Nephron progenitor cell (in vitro differentiated cells): ENCODE data around the gene PPP4R3B.

Experiments
- DNase-seq: peaks from one replicate; pipeline ENCODE4 v3.0.0; 2021
- H3K27ac Mint-ChIP-seq: 2 replicates; pipeline ENCODE4 v1.8.0; 2021; ENCODE audit warnings: mild to moderate bottlenecking, moderate library complexity, mixed read lengths
- H3K27me3 Mint-ChIP-seq: 2 replicates; pipeline ENCODE4 v1.8.0; 2021; ENCODE audit warnings: mild to moderate bottlenecking, low read depth, mixed read lengths; ENCODE audit not compliant: poor library complexity
- H3K36me3 Mint-ChIP-seq: 2 replicates; pipeline ENCODE4 v1.8.0; 2021; ENCODE audit warnings: low read depth, mixed read lengths
- H3K4me1 Mint-ChIP-seq: 2 replicates; pipeline ENCODE4 v1.8.0; 2021; ENCODE audit warnings: mixed read lengths
- H3K4me3 Mint-ChIP-seq: 2 replicates; pipeline ENCODE4 v1.8.0; 2021; ENCODE audit warnings: mild to moderate bottlenecking, moderate library complexity, mixed read lengths
- H3K9me3 Mint-ChIP-seq: 2 replicates; pipeline ENCODE4 v1.8.0; 2021; ENCODE audit warnings: mild to moderate bottlenecking, moderate library complexity, mixed read lengths
- TF ChIP-seq, protein P1 (sequence below): fragments of 200-600 bp; sonication (generic); IDR thresholded peaks from 2 replicates; pipeline ENCODE4 v1.5.0; 2021; ENCODE audit warnings: antibody characterized with exemption

The PPP4R3B gene

DNA sequence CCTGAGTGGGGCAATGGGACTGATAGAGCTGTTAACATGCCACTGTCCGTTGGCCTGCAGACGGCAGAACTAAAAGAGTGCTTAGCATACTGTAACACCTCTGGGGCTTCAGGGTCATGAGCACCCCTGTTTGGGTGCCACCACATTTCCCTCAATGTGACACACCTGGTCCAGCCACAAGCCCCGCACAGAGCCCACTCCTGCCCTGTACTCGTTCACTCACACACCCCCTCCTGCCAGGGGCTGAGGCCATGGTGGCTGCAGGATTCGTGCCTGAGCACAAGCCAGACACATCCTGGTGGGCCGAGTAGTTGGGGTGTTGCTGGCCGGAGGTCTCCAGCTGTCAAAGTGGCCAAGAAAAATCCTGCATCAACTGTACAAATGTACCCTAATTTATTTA is 4.4 kb upstream of the PPP4R3B start:
- TF ChIP-seq, protein P1, sequence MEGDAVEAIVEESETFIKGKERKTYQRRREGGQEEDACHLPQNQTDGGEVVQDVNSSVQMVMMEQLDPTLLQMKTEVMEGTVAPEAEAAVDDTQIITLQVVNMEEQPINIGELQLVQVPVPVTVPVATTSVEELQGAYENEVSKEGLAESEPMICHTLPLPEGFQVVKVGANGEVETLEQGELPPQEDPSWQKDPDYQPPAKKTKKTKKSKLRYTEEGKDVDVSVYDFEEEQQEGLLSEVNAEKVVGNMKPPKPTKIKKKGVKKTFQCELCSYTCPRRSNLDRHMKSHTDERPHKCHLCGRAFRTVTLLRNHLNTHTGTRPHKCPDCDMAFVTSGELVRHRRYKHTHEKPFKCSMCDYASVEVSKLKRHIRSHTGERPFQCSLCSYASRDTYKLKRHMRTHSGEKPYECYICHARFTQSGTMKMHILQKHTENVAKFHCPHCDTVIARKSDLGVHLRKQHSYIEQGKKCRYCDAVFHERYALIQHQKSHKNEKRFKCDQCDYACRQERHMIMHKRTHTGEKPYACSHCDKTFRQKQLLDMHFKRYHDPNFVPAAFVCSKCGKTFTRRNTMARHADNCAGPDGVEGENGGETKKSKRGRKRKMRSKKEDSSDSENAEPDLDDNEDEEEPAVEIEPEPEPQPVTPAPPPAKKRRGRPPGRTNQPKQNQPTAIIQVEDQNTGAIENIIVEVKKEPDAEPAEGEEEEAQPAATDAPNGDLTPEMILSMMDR, result no peak
- Mint-ChIP-seq H3K27me3 (peaks cover under 1% of the 10 kb centered on the region), H3K4me1 (peaks cover 11% of the 10 kb centered on the region), H3K27ac (no peak overlapping the region), H3K36me3 (peaks cover 15% of the 10 kb centered on the region), H3K9me3 (no peaks in the 10 kb centered on the region), H3K4me3 (no peak overlapping the region)
- DNase-seq, result no peak

DNA sequence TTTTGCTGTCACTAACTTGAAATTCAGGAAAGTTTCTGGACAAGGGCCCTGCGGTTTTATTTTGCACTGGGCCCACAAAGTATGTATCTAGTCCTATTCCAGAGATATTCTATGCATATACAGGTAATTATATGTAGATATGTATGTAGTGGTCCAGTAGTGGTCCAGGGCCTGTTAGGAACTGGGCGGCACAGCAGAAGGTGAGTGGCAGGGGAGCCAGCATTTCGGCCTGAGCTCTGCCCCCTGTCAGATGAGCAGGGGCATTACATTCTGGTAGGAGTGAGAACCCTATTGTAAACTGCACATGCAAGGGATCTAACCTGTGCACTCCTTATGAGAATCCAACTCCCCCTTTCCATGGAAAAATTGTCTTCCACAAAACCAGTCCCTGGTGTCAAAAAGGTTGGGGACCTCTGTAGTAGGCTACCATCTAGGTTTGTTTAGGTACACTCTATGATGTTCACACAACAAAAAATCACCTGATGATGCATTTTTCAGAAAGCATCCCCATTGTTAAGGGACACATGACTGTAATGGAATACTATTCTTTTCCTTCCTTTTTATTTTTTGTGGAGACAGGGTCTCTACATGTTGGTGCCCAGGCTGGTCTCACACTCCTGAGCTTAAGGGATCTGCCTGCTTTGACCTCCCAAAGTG is 2.8 kb upstream of the PPP4R3B start:
- peaks cover 20% of the 10 kb centered on the region for H3K4me1 Mint-ChIP-seq
- no peak overlapping the region for H3K27ac Mint-ChIP-seq
- no peak for DNase-seq
- no peaks in the 10 kb centered on the region for H3K9me3 Mint-ChIP-seq
- peaks cover 2% of the 10 kb centered on the region for H3K27me3 Mint-ChIP-seq
- peak overlapping the region; percentile 67 for H3K4me3 Mint-ChIP-seq
- H3K36me3 Mint-ChIP-seq, result peaks cover 5% of the 10 kb centered on the region
- TF ChIP-seq, protein P1, result peak; percentile 24

DNA sequence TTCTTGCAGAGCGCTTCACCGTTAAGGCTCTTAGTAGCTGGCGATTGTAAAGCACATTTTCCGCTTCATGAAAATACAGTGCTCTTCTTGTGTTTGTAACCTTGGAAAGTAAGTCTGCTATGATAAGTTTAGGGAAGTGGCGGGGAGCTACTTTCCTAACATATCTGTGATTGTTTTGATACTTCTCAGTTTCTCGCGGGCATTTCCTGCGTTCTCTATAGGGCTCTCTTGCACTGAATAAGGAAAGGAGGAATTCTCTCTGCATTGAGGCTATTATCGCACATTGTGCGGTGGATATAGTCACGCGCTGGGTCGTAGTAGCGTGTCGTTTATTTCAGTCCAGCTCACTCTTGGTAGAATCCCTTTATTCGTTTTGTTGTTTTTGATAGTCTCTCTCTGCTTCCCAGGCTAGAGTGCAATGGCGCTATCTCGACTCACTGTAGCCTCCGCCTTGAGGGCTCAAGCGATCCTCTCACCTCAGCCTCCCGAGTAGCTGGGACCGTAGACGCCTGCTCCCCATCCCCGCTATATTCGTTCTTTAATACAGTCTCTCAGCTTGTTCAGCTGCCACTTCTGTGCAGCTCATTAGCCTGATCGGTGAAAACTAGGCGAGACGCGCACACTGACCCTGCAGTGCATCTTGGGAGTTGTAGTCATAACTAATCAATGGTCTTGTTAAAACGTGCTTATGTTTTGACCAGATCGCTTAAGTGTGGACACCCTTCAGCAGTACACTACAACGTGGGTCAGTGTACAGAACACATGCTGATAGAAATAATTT is 1.0 kb upstream of the PPP4R3B start:
- TF ChIP-seq, protein P1, result no peak
- peak; percentile 41 for DNase-seq
- peaks cover 2% of the 10 kb centered on the region for H3K27me3 Mint-ChIP-seq
- peaks cover 26% of the 10 kb centered on the region for H3K4me1 Mint-ChIP-seq
- no peak overlapping the region for H3K27ac Mint-ChIP-seq
- no peak overlapping the region for H3K4me3 Mint-ChIP-seq
- H3K36me3 Mint-ChIP-seq, result peaks cover 16% of the 10 kb centered on the region
- no peaks in the 10 kb centered on the region for H3K9me3 Mint-ChIP-seq

DNA sequence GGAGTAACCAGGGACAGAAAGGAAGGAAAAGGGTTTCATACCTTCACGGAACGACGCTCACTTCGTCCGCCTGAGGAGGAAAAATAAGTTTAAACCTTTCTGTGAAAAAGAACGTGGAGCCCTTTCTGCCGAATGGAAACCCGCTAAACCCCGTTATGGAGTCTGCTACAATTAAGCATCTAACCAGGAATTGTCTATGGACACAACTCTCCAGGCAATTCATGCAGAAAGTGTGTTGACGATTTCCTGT is 528 bp upstream of the PPP4R3B start:
- TF ChIP-seq, protein P1, result no peak
- no peak for DNase-seq

DNA sequence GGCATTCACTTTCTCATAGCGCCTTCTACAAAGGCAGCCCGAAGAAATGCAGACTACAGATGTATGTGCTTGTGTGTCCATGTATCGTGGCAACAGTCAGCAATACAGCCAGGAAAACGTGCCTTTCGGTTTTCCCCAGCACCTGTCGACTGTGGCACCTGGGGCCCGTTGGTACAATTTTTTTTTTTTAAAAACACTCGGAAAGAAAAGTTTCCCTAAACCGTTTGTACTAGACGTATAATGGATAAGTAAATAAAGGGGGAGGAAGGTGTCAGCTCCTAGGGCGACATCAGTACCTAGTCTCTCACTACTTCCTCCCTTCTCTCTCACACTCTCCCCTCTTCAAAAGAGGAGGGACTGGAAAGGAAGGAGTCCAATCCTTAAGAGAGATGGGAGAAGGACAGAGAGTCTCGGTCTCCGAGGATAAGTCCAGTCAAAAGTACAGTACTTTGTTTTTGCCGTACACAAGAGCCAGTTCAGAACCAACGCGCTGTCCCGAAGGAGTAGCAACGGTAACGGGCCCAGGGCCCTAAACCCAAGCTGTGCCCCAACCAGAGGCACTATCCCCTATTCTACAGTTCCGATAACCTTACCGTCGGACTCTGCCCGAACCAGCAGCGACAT is 759 bp downstream of the PPP4R3B start:
- TF ChIP-seq, protein P1, result no peak
- Mint-ChIP-seq H3K27ac (no peak overlapping the region), H3K27me3 (peaks cover 2% of the 10 kb centered on the region), H3K4me1 (peaks cover 15% of the 10 kb centered on the region), H3K4me3 (no peak overlapping the region), H3K9me3 (no peaks in the 10 kb centered on the region), H3K36me3 (peaks cover 34% of the 10 kb centered on the region)
- no peak for DNase-seq

More for the DNA sequence above, 528 bp upstream of the PPP4R3B start:
- Mint-ChIP-seq H3K4me3 (no peak overlapping the region), H3K27ac (no peak overlapping the region), H3K27me3 (peaks cover 2% of the 10 kb centered on the region), H3K9me3 (no peaks in the 10 kb centered on the region), H3K4me1 (peaks cover 23% of the 10 kb centered on the region), H3K36me3 (peaks cover 21% of the 10 kb centered on the region)
